ENCODE measurements around the gene SLITRK1. TPM values are rescaled to one million over a fixed set of nuclear protein-coding genes. Genes with fewer than 3 reads are reported as not detected.

SLITRK1 gene
- total RNA-seq (not detected), polyA plus RNA-seq (not detected)

- intact Hi-C loops (cut with micrococcal nuclease): no loop called here
- H3K27ac ChIP-seq (ENCODE audit: low read depth, low read length): no peak within 1 kb of the TSS
- H3K27me3 Mint-ChIP-seq: peaks cover 32 to 45% of the 10 kb centered on the region in 2 donors
- no peaks in the 10 kb centered on the region for H3K4me1 ChIP-seq (ENCODE audit: insufficient read depth, low read length)
- H3K4me3 Mint-ChIP-seq: peak within 1 kb of the TSS in 3 of 8 donors; percentile 10 to 32 (median 21)
- peaks cover 2 to 34% (median 9%) of the 10 kb centered on the region in 4 donors for H3K4me1 Mint-ChIP-seq
- ChIA-PET CTCF (ENCODE audit: partially characterized antibody) (no interaction called here), POLR2A (ENCODE audit: partially characterized antibody) (no interaction called here)
- peaks cover 5% of the 10 kb centered on the region for H3K27me3 ChIP-seq (ENCODE audit: insufficient read depth, low read length)
- no peak within 1 kb of the TSS for H3K4me3 ChIP-seq (ENCODE audit: low read length in 2 of 2)
- DNase-seq: peak in 4 of 5 donors; percentile 2 to 10 (median 7)
- H3K36me3 ChIP-seq (ENCODE audit: insufficient read depth, low read length): no peaks in the 10 kb centered on the region
- H3K9me3 Mint-ChIP-seq: peaks cover 0 to 23% (median 9%) of the 10 kb centered on the region in 8 donors
- peaks cover 0 to 5% of the 10 kb centered on the region in 2 donors for H3K36me3 Mint-ChIP-seq
- peak within 1 kb of the TSS in 1 of 7 donors; percentile 3 for H3K27ac Mint-ChIP-seq
- no peaks in the 10 kb centered on the region for H3K9me3 ChIP-seq (ENCODE audit: control insufficient read depth in 1 of 2, low read length in 2 of 2)
These were observed at the start of gene SLITRK1 for GRCh38 chr13:83881917-83882605. Gene SLITRK1, minus strand, starts transcription at chr13:83882474. Its CDS starts 967 bp downstream, at chr13:83881507.

GRCh38 chr13:83929157-83929556, 46.9 kb upstream of the SLITRK1 start:
- Histone ChIP-seq H3K27me3 (ENCODE audit: insufficient read depth, low read length) (no peaks in the 10 kb centered on the region), H3K4me3 (ENCODE audit: low read length in 2 of 2) (no peak overlapping the region), H3K4me1 (ENCODE audit: insufficient read depth, low read length) (no peaks in the 10 kb centered on the region), H3K9me3 (ENCODE audit: control insufficient read depth in 1 of 2, low read length in 2 of 2) (no peaks in the 10 kb centered on the region), H3K36me3 (ENCODE audit: insufficient read depth, low read length) (no peaks in the 10 kb centered on the region), H3K27ac (ENCODE audit: low read depth, low read length) (no peak overlapping the region)
- no peak overlapping the region for H3K27ac Mint-ChIP-seq
- ChIA-PET POLR2A (ENCODE audit: partially characterized antibody) (no interaction called here), CTCF (ENCODE audit: partially characterized antibody) (no interaction called here)
- H3K4me1 Mint-ChIP-seq: no peaks in the 10 kb centered on the region
- H3K4me3 Mint-ChIP-seq: no peak overlapping the region
- H3K27me3 Mint-ChIP-seq: no peaks in the 10 kb centered on the region
- H3K36me3 Mint-ChIP-seq: no peaks in the 10 kb centered on the region
- H3K9me3 Mint-ChIP-seq: peaks cover 0 to 6% (median 0%) of the 10 kb centered on the region in 8 donors
- DNase-seq: no peak
- intact Hi-C loops (cut with micrococcal nuclease): no loop called here

GRCh38 chr13:83919775-83920174, 37.5 kb upstream of the SLITRK1 start:
- Histone ChIP-seq H3K27ac (ENCODE audit: low read depth, low read length) (no peak overlapping the region), H3K36me3 (ENCODE audit: insufficient read depth, low read length) (no peaks in the 10 kb centered on the region), H3K4me3 (ENCODE audit: low read length in 2 of 2) (no peak overlapping the region), H3K27me3 (ENCODE audit: insufficient read depth, low read length) (no peaks in the 10 kb centered on the region), H3K9me3 (ENCODE audit: control insufficient read depth in 1 of 2, low read length in 2 of 2) (no peaks in the 10 kb centered on the region), H3K4me1 (ENCODE audit: insufficient read depth, low read length) (no peaks in the 10 kb centered on the region)
- intact Hi-C loops (cut with micrococcal nuclease): no loop called here
- Mint-ChIP-seq H3K9me3 (no peaks in the 10 kb centered on the region), H3K4me3 (no peak overlapping the region), H3K27ac (no peak overlapping the region), H3K36me3 (no peaks in the 10 kb centered on the region), H3K27me3 (peaks cover 0 to 2% of the 10 kb centered on the region in 2 donors), H3K4me1 (no peaks in the 10 kb centered on the region)
- POLR2A ChIA-PET (ENCODE audit: partially characterized antibody): no interaction called here
- peak in 1 of 5 donors; percentile 1 for DNase-seq
- CTCF ChIA-PET (ENCODE audit: partially characterized antibody): no interaction called here

- no peaks in the 10 kb centered on the region for H3K9me3 ChIP-seq (ENCODE audit: control insufficient read depth in 1 of 2, low read length in 2 of 2)
- H3K4me3 Mint-ChIP-seq: no peak overlapping the region
- CTCF ChIA-PET (ENCODE audit: partially characterized antibody): no interaction called here
- DNase-seq: no peak
- no peak overlapping the region for H3K4me3 ChIP-seq (ENCODE audit: low read length in 2 of 2)
- no peaks in the 10 kb centered on the region for H3K27me3 ChIP-seq (ENCODE audit: insufficient read depth, low read length)
- H3K27ac Mint-ChIP-seq: no peak overlapping the region
- peaks cover 0 to 2% of the 10 kb centered on the region in 2 donors for H3K27me3 Mint-ChIP-seq
- no peak overlapping the region for H3K27ac ChIP-seq (ENCODE audit: low read depth, low read length)
- intact Hi-C loops (cut with micrococcal nuclease): no loop called here
- H3K36me3 ChIP-seq (ENCODE audit: insufficient read depth, low read length): no peaks in the 10 kb centered on the region
- no peaks in the 10 kb centered on the region for H3K4me1 Mint-ChIP-seq
- H3K9me3 Mint-ChIP-seq: peaks cover 0 to 5% (median 0%) of the 10 kb centered on the region in 8 donors
- no peaks in the 10 kb centered on the region for H3K4me1 ChIP-seq (ENCODE audit: insufficient read depth, low read length)
- POLR2A ChIA-PET (ENCODE audit: partially characterized antibody): no interaction called here
- no peaks in the 10 kb centered on the region for H3K36me3 Mint-ChIP-seq
These were observed 32.1 kb upstream of the SLITRK1 start for GRCh38 chr13:83914368-83914767.

GRCh38 chr13:83907196-83907989, 25.1 kb upstream of the SLITRK1 start:
- Histone ChIP-seq H3K9me3 (ENCODE audit: control insufficient read depth in 1 of 2, low read length in 2 of 2) (no peaks in the 10 kb centered on the region), H3K36me3 (ENCODE audit: insufficient read depth, low read length) (no peaks in the 10 kb centered on the region), H3K4me3 (ENCODE audit: low read length in 2 of 2) (no peak overlapping the region), H3K27ac (ENCODE audit: low read depth, low read length) (no peak overlapping the region), H3K27me3 (ENCODE audit: insufficient read depth, low read length) (no peaks in the 10 kb centered on the region), H3K4me1 (ENCODE audit: insufficient read depth, low read length) (no peaks in the 10 kb centered on the region)
- intact Hi-C loops (cut with micrococcal nuclease): no loop called here
- peak in 1 of 5 donors; percentile 12 for DNase-seq
- Mint-ChIP-seq H3K4me3 (no peak overlapping the region), H3K36me3 (no peaks in the 10 kb centered on the region), H3K4me1 (no peaks in the 10 kb centered on the region), H3K9me3 (peaks cover 0 to 5% (median 0%) of the 10 kb centered on the region in 8 donors), H3K27me3 (no peaks in the 10 kb centered on the region), H3K27ac (no peak overlapping the region)
- ChIA-PET POLR2A (ENCODE audit: partially characterized antibody) (no interaction called here), CTCF (ENCODE audit: partially characterized antibody) (no interaction called here)

GRCh38 chr13:83906240-83906820, 24.1 kb upstream of the SLITRK1 start:
- H3K9me3 Mint-ChIP-seq: peaks cover 0 to 3% (median 0%) of the 10 kb centered on the region in 8 donors
- POLR2A ChIA-PET (ENCODE audit: partially characterized antibody): no interaction called here

GRCh38 chr13:83905641-83906040, 23.4 kb upstream of the SLITRK1 start:
- intact Hi-C loops (cut with micrococcal nuclease): no loop called here
- ChIA-PET CTCF (ENCODE audit: partially characterized antibody) (interaction anchor here (0.8 kb wide), 1 partner anchor 13 kb away, joined by 3 read pairs; no protein-coding TSS in a partner anchor), POLR2A (ENCODE audit: partially characterized antibody) (no interaction called here)
- Mint-ChIP-seq H3K27ac (no peak overlapping the region), H3K27me3 (no peaks in the 10 kb centered on the region), H3K4me1 (no peaks in the 10 kb centered on the region), H3K9me3 (no peaks in the 10 kb centered on the region), H3K36me3 (no peaks in the 10 kb centered on the region), H3K4me3 (no peak overlapping the region)
- no peak for DNase-seq
- Histone ChIP-seq H3K4me1 (ENCODE audit: insufficient read depth, low read length) (no peaks in the 10 kb centered on the region), H3K4me3 (ENCODE audit: low read length in 2 of 2) (no peak overlapping the region), H3K27ac (ENCODE audit: low read depth, low read length) (no peak overlapping the region), H3K9me3 (ENCODE audit: control insufficient read depth in 1 of 2, low read length in 2 of 2) (no peaks in the 10 kb centered on the region), H3K36me3 (ENCODE audit: insufficient read depth, low read length) (no peaks in the 10 kb centered on the region), H3K27me3 (ENCODE audit: insufficient read depth, low read length) (no peaks in the 10 kb centered on the region)

More at GRCh38 chr13:83906240-83906820, 24.1 kb upstream of the SLITRK1 start:
- Mint-ChIP-seq H3K36me3 (no peaks in the 10 kb centered on the region), H3K27me3 (no peaks in the 10 kb centered on the region), H3K4me1 (no peaks in the 10 kb centered on the region), H3K27ac (no peak overlapping the region), H3K4me3 (no peak overlapping the region)
- Histone ChIP-seq H3K4me1 (ENCODE audit: insufficient read depth, low read length) (no peaks in the 10 kb centered on the region), H3K36me3 (ENCODE audit: insufficient read depth, low read length) (no peaks in the 10 kb centered on the region), H3K9me3 (ENCODE audit: control insufficient read depth in 1 of 2, low read length in 2 of 2) (no peaks in the 10 kb centered on the region), H3K27ac (ENCODE audit: low read depth, low read length) (no peak overlapping the region), H3K4me3 (ENCODE audit: low read length in 2 of 2) (no peak overlapping the region), H3K27me3 (ENCODE audit: insufficient read depth, low read length) (no peaks in the 10 kb centered on the region)
- CTCF ChIA-PET (ENCODE audit: partially characterized antibody): no interaction called here
- no peak for DNase-seq
- intact Hi-C loops (cut with micrococcal nuclease): no loop called here

All from CD4-positive, alpha-beta memory T cell (primary cell).